ENCODE results near the gene NKRF.

The NKRF gene

DNA sequence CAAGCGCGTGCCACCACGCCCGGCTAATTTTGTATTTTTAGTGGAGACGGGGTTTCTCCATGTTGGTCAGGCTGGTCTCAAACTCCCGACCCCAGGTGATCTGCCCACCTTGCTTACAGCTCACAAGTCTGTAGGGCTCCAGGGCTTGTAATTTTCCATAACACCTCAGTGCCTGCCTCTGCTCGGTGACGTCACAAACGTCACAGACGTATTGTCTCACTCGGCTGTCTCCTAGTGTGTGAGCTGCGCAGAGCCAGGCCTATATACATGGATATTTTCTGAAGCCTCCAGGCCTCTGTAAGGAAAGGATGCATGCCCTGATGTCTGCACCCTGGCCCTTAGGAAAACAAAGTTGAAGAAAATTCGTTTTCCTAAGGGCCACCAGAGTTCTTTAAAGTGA, 8.6 kb upstream of the NKRF start:
- ChIA-PET POLR2A (no interaction called here), CTCF (interaction anchor here (0.6 kb wide), 3 partner anchors 9 to 114 kb away, joined by 3 to 8 read pairs (median 3); no protein-coding TSS in a partner anchor)
- Histone ChIP-seq H3K4me3 (ENCODE audit: low read depth, low read length) (no peak overlapping the region), H3K4me1 (ENCODE audit: control insufficient read depth, insufficient read depth, low read length) (no peaks in the 10 kb centered on the region), H3K9me3 (ENCODE audit: control insufficient read depth, insufficient read depth, low read depth, low read length) (no peaks in the 10 kb centered on the region), H3K27ac (ENCODE audit: extremely low read depth, low read depth, low read length) (no peak overlapping the region), H3K36me3 (ENCODE audit: control insufficient read depth in 2 of 2, insufficient read depth in 1 of 2, low read length in 2 of 2) (no peaks in the 10 kb centered on the region)
- TF ChIP-seq ZNF548 (tag by site-specific recombination; IDR thresholded peaks at IDR 0.05) (no peak), ZNF514 (tag by site-specific recombination; IDR thresholded peaks at IDR 0.05) (no peak), ZNF341 (tag by site-specific recombination; IDR thresholded peaks at IDR 0.05; ENCODE audit: low read depth) (no peak), KLF16 (tag by site-specific recombination; IDR thresholded peaks at IDR 0.05) (no peak), ZNF518A (tag by site-specific recombination; conservative IDR thresholded peaks at IDR 0.05; ENCODE audit: low read depth) (no peak), ZBTB7A (tag by site-specific recombination; IDR thresholded peaks at IDR 0.05; ENCODE audit: low read depth) (no peak), HOXC10 (CRISPR knock-in tag; IDR thresholded peaks at IDR 0.05) (no peak), ZNF629 (tag by site-specific recombination; IDR thresholded peaks at IDR 0.05) (no peak), MEIS1 (CRISPR knock-in tag; IDR thresholded peaks at IDR 0.05; ENCODE audit: borderline replicate concordance) (no peak), ZNF623 (tag by site-specific recombination; IDR thresholded peaks at IDR 0.05) (no peak), ZNF521 (tag by site-specific recombination; IDR thresholded peaks at IDR 0.05) (no peak), RBAK (tag by site-specific recombination; IDR thresholded peaks at IDR 0.05) (no peak), KLF17 (tag by site-specific recombination; IDR thresholded peaks at IDR 0.05) (no peak), ZNF544 (tag by site-specific recombination; IDR thresholded peaks at IDR 0.05) (no peak), FEZF1 (tag by site-specific recombination; IDR thresholded peaks at IDR 0.05) (no peak)
- TF ChIP-seq, protein P1, sequence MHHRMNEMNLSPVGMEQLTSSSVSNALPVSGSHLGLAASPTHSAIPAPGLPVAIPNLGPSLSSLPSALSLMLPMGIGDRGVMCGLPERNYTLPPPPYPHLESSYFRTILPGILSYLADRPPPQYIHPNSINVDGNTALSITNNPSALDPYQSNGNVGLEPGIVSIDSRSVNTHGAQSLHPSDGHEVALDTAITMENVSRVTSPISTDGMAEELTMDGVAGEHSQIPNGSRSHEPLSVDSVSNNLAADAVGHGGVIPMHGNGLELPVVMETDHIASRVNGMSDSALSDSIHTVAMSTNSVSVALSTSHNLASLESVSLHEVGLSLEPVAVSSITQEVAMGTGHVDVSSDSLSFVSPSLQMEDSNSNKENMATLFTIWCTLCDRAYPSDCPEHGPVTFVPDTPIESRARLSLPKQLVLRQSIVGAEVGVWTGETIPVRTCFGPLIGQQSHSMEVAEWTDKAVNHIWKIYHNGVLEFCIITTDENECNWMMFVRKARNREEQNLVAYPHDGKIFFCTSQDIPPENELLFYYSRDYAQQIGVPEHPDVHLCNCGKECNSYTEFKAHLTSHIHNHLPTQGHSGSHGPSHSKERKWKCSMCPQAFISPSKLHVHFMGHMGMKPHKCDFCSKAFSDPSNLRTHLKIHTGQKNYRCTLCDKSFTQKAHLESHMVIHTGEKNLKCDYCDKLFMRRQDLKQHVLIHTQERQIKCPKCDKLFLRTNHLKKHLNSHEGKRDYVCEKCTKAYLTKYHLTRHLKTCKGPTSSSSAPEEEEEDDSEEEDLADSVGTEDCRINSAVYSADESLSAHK (tag by site-specific recombination; IDR thresholded peaks at IDR 0.05) = no peak
- TF ChIP-seq, protein P2, sequence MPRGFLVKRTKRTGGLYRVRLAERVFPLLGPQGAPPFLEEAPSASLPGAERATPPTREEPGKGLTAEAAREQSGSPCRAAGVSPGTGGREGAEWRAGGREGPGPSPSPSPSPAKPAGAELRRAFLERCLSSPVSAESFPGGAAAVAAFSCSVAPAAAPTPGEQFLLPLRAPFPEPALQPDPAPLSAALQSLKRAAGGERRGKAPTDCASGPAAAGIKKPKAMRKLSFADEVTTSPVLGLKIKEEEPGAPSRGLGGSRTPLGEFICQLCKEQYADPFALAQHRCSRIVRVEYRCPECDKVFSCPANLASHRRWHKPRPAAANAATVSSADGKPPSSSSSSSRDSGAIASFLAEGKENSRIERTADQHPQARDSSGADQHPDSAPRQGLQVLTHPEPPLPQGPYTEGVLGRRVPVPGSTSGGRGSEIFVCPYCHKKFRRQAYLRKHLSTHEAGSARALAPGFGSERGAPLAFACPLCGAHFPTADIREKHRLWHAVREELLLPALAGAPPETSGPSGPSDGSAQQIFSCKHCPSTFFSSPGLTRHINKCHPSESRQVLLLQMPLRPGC (tag by site-specific recombination; IDR thresholded peaks at IDR 0.05) = no peak
- TF ChIP-seq, protein P3, sequence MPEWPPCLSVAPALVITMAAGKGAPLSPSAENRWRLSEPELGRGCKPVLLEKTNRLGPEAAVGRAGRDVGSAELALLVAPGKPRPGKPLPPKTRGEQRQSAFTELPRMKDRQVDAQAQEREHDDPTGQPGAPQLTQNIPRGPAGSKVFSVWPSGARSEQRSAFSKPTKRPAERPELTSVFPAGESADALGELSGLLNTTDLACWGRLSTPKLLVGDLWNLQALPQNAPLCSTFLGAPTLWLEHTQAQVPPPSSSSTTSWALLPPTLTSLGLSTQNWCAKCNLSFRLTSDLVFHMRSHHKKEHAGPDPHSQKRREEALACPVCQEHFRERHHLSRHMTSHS (tag by site-specific recombination; IDR thresholded peaks at IDR 0.05) = no peak

All from HEK293 (cell line).